NB4 (cell line): ENCODE data around the gene FKBP2.

Experiments
- DNase-seq: peaks from one replicate; pipeline ENCODE4 v3.0.0; 2010; ENCODE audit warnings: low read depth
- H3K4me3 ChIP-seq: one replicate; pipeline ENCODE4 v1.5.1; 2011; ENCODE audit warnings: mild to moderate bottlenecking, low read depth, low read length, moderate library complexity
- CTCF ChIP-seq: IDR thresholded peaks from one replicate; pipeline ENCODE4 v1.5.1; 2012; ENCODE audit warnings: low read depth, low read length
- MAX ChIP-seq: IDR thresholded peaks from 2 replicates; pipeline ENCODE4 v1.6.1; 2011; ENCODE audit warnings: low read depth, low read length
- MYC ChIP-seq: IDR thresholded peaks from 2 replicates; pipeline ENCODE4 v1.6.1; 2011; ENCODE audit warnings: low read depth, low read length
- POLR2A ChIP-seq: IDR thresholded peaks from 2 replicates; pipeline ENCODE4 v1.6.1; 2011; ENCODE audit warnings: mild to moderate bottlenecking; ENCODE audit not compliant: insufficient read length; ENCODE audit errors: extremely low read depth

The FKBP2 gene

DNA sequence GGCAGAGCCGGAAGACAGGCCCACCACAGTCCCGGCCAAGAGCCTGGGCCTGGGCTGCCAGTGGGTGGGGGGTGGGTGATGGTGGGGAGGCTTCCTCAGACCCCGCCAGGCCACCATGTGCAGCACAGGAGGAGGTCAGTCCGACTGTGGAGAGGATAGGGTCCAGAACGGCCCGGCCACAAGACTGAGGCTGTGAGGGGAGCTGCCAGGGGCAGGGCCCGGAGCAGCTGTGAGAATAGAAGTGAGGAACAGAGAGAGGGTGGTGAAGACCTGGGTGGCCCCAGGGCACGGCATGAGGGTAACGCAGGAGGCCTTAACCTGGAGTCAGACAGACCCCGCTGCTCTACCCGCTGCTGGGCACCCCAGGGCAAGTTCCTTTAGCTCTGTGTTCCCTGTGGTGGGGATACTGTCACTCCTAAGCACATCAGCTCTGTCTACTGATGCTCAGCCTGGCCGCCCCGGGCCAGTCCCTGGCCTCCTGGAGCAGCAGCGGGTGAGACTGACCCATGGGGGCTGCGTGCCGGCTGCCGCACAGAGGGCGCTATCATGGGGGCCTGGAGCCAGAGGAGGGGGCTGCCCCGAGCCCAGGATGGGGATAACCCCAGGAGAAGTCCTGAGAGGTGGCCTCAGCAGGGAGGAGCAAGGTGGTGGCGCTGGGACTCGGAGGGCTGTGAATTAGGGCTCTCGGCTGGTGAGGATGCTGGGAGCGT, 32.7 kb upstream of the FKBP2 start:
- H3K4me3 ChIP-seq, result peak overlapping the region; percentile 95
- TF ChIP-seq POLR2A (no peak), CTCF (no peak), MAX (no peak), MYC (no peak)
- no peak for DNase-seq

GRCh38 chr11:64208796-64209562, 31.9 kb upstream of the FKBP2 start:
- H3K4me3 ChIP-seq, result no peak overlapping the region

GRCh38 chr11:64209563-64209843, 31.4 kb upstream of the FKBP2 start:
- no peak for DNase-seq
- TF ChIP-seq POLR2A, result no peak
- TF ChIP-seq CTCF, result no peak
- no peak for TF ChIP-seq MAX
- TF ChIP-seq MYC, result no peak
- no peak overlapping the region for H3K4me3 ChIP-seq

More at GRCh38 chr11:64208796-64209562, 31.9 kb upstream of the FKBP2 start:
- no peak for DNase-seq
- TF ChIP-seq MYC, result no peak
- TF ChIP-seq CTCF, result no peak
- TF ChIP-seq POLR2A, result no peak
- TF ChIP-seq MAX, result no peak

DNA sequence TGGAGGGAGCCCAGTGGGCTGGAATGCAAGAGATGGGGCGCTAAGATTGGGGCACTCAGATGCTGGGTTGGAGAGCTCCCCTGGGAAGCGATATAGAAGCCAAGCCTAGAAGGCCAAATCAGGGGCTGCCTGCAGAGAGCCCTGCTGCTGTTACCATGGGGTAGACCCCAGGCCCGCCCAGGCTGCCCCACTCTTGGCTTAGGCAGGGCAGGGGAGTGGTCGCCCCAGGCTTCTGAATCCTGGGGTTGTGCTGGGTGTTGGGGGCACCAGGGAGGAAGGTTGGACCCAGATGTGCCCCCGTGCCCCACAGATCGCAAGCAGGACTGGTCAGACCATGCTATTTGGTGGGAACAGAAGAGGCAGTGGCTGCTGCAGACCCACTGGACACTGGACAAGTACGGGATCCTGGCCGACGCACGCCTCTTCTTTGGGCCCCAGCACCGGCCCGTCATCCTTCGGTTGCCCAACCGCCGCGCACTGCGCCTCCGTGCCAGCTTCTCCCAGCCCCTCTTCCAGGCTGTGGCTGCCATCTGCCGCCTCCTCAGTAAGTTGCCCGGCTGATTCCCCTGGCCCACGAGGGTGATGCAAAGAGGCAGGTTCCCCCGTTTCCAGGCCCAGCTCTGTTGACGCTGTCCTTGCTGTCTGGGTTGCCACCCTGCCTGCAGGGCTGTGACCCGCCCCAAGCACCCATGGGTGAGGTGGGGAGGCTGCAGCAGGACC, 30.4 kb upstream of the FKBP2 start:
- TF ChIP-seq CTCF, result no peak
- TF ChIP-seq MYC, result no peak
- TF ChIP-seq POLR2A, result no peak
- no peak for TF ChIP-seq MAX
- no peak overlapping the region for H3K4me3 ChIP-seq
- DNase-seq, result no peak

DNA sequence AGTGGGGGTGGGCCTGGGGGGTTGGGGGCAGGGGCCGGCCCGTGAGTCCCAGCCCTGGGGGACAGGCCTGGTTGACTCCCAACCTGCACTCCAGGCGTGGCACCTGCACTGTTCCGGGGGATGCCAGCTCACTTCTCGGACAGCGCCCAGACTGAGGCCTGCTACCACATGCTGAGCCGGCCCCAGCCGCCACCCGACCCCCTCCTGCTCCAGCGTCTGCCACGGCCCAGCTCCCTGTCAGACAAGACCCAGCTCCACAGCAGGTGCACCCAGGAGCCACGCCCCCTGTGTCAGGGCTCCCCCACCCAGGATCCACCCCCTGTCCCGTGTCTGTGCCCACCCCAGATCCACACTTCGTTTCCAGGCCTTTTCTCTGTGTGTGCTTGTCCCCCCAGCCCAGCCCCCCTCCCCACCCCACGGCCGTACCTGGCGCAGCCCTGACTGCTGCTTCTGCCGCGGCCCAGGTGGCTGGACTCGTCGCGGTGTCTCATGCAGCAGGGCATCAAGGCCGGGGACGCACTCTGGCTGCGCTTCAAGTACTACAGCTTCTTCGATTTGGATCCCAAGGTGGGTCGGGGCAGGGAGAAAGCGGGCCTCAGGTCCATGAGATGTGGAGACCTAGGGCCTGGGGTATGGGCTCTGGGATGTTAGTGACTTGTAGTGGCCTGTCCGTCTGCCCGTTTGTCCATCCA, 29.6 kb upstream of the FKBP2 start:
- no peak for DNase-seq
- no peak overlapping the region for H3K4me3 ChIP-seq
- TF ChIP-seq MYC, result no peak
- no peak for TF ChIP-seq MAX
- no peak for TF ChIP-seq POLR2A
- TF ChIP-seq CTCF, result no peak
